ENCODE measurements around the gene NAV2.

NAV2 gene

DNA sequence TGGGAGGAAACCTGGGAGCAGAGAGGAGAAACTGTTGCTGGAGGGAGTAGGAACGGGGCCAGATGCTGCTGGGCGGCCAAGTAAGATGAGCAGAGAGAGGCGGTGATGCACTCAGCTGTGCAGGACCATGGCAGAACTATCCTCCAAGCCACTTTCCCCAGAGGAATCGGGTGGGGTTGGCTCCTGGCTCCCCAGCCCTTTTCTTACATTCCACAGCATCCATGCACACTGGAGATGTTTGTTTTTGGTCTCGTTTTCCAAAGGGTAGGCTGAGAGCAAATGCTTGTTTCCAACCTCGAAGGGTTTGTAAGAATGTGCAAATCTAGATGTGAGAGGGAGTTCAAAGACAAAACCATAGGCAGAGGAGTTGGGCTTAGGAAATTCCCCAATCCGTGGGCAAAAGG, 374.5 kb downstream of the NAV2 start:
- peaks cover 90% of the 10 kb centered on the region for H3K36me3 Mint-ChIP-seq (ENCODE audit: low read depth)
- peak overlapping the region; percentile 79 for H3K27ac Mint-ChIP-seq

DNA sequence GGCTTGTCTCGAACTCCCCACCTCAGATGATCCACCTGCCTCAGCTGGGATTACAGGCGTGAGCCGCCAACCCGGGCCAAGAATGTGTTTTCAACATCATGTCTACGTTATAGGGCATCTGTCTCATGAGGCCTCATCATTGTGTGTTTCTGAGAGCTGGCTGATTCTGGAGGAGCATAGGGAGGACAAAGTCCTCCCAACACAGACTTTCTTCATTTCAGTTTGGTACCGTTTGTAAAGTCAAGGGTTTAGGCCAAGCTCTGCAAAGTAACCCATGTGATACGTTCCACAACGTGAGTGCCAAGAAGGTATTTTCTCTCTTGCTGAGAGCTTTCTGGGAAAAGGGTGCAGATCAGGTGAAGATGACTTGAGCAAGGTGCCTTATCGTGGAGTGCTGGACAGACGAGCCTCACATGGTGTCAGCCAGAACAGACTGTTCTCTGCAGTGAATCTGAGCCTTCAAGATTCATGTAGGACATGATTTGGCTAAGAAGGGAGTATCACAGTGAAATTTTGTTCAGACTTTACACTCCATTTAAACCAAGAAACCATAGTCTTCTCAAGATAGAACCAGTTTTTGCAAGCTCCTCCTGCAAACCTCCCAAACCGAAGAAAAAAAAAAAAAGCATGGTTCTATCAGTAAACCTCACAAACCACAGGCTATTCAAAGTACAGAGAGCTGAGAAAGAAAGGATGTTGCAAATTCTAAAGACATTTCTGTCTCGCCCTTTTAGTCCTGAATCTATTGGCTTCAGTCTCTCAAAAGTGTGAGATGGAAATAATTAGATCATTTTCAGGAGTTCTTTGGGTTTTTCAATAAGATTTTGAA, 376.0 kb downstream of the NAV2 start:
- Mint-ChIP-seq H3K36me3 (ENCODE audit: low read depth) (peaks cover 88% of the 10 kb centered on the region), H3K4me3 (peak overlapping the region; percentile 7), H3K27me3 (ENCODE audit: low read depth, poor library complexity) (no peaks in the 10 kb centered on the region), H3K9me3 (no peaks in the 10 kb centered on the region), H3K27ac (peak overlapping the region; percentile 73), H3K4me1 (peaks cover 56% of the 10 kb centered on the region)
- DNase-seq, result no peak
- TF ChIP-seq, protein P1, sequence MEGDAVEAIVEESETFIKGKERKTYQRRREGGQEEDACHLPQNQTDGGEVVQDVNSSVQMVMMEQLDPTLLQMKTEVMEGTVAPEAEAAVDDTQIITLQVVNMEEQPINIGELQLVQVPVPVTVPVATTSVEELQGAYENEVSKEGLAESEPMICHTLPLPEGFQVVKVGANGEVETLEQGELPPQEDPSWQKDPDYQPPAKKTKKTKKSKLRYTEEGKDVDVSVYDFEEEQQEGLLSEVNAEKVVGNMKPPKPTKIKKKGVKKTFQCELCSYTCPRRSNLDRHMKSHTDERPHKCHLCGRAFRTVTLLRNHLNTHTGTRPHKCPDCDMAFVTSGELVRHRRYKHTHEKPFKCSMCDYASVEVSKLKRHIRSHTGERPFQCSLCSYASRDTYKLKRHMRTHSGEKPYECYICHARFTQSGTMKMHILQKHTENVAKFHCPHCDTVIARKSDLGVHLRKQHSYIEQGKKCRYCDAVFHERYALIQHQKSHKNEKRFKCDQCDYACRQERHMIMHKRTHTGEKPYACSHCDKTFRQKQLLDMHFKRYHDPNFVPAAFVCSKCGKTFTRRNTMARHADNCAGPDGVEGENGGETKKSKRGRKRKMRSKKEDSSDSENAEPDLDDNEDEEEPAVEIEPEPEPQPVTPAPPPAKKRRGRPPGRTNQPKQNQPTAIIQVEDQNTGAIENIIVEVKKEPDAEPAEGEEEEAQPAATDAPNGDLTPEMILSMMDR (IDR thresholded peaks at IDR 0.05), result no peak

More for the DNA sequence above, 374.5 kb downstream of the NAV2 start:
- Mint-ChIP-seq H3K4me1 (peaks cover 52% of the 10 kb centered on the region), H3K9me3 (no peaks in the 10 kb centered on the region), H3K27me3 (ENCODE audit: low read depth, poor library complexity) (no peaks in the 10 kb centered on the region), H3K4me3 (no peak overlapping the region)
- TF ChIP-seq, protein P1 (IDR thresholded peaks at IDR 0.05), result no peak
- DNase-seq, result no peak

DNA sequence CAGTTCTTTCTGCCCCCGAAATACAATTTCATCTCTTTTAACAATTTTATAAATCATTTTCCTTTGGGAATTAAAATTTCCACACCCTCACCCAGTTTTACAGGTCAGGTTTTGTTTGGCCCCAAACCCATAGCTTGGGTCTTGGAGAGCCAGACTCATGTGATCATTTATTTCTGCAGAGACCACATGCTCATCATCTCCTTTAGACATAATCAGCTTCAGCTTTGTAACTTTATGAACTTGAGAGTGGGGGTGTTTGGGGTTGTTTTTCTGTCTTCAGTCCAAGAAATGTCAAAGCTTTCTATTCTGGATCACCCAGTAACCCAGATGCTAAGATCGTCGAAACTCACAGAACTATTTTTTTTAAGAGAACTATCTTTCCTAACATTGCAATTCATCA, 376.7 kb downstream of the NAV2 start:
- TF ChIP-seq, protein P1 (IDR thresholded peaks at IDR 0.05), result no peak
- Mint-ChIP-seq H3K27ac (peak overlapping the region; percentile 84), H3K4me3 (peak overlapping the region; percentile 61), H3K4me1 (peaks cover 58% of the 10 kb centered on the region), H3K27me3 (ENCODE audit: low read depth, poor library complexity) (no peaks in the 10 kb centered on the region), H3K36me3 (ENCODE audit: low read depth) (peaks cover 84% of the 10 kb centered on the region), H3K9me3 (no peaks in the 10 kb centered on the region)
- no peak for DNase-seq

DNA sequence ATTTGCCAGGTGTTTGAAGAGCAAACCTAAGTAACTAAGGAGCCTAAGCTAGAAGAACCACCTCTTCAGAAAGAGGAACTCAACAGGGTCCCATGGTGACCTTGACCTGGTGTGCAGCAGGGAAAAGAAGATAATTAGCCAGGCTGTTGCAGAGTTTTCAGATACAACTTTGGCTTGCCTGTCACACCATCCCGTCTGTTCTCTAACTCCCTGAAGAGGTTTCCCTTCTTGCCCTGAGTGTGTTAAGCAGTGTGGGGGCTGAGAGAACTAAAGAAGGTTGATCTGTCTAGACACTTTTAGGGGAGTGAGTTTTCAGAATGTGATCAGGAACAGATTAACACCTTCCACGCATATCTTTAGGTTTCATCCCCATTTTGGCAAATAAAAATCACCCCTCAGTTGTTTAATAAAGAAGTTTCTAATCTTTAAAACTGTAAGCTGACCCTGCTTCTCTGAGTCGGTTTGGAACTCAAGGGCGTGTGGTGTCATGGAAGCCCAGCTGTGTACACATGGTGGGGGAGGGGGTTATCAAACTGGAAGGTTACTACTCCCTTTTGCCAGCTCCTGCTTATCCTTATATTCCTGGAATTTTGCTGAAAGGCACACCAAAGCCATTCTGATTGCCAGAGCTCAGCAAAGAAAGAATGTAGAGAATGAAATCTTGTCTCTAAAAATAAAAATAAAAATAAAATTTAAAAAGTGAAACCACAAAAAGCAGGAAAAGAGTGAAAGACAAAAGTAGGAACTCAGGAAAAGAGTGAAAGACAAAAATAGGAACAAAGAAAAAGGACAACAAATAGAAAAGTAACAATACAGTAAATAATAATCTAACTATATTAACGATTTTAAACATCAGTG, 377.4 kb downstream of the NAV2 start:
- H3K9me3 Mint-ChIP-seq, result no peaks in the 10 kb centered on the region
- peaks cover 86% of the 10 kb centered on the region for H3K36me3 Mint-ChIP-seq (ENCODE audit: low read depth)
- H3K27me3 Mint-ChIP-seq (ENCODE audit: low read depth, poor library complexity), result no peaks in the 10 kb centered on the region
- DNase-seq, result no peak
- peaks cover 64% of the 10 kb centered on the region for H3K4me1 Mint-ChIP-seq
- H3K4me3 Mint-ChIP-seq, result peak overlapping the region; percentile 61
- TF ChIP-seq, protein P1 (IDR thresholded peaks at IDR 0.05), result no peak
- peak overlapping the region; percentile 84 for H3K27ac Mint-ChIP-seq

DNA sequence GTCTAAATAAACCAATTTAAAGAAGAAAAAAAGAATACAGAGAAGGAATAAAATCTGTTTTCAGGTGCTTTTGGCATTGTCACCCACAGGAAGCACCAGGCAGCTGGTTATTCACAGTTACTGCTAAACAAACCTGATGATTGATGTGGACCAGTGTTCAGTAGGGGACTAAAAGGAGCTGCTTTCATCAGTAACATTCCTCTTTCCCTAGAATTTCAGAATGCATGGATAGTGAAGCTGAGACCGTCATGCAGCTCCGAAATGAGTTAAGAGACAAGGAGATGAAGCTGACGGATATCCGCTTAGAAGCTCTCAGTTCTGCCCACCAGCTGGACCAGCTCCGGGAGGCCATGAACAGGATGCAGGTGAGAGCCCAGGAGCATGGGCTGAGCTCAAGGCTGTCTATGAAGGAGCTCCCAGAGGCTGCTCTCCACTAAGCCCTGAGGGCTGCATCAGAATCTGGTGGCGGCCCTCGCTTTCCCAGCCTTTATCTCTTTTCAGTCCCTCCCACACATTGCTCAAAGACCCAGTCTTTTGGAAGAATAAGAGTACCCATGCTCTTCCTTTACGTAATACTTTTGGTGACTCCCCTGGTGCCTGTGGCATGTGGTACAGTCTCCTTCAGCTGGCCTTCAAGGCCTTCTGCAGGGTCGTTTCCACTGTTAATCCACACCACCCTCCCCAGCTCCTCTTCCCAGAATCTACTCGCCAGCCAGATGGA, 378.2 kb downstream of the NAV2 start:
- Mint-ChIP-seq H3K27ac (peak overlapping the region; percentile 78), H3K9me3 (no peaks in the 10 kb centered on the region), H3K27me3 (ENCODE audit: low read depth, poor library complexity) (no peaks in the 10 kb centered on the region), H3K4me1 (peaks cover 68% of the 10 kb centered on the region), H3K36me3 (ENCODE audit: low read depth) (peaks cover 86% of the 10 kb centered on the region), H3K4me3 (no peak overlapping the region)
- TF ChIP-seq, protein P1 (IDR thresholded peaks at IDR 0.05), result no peak
- DNase-seq, result no peak
